ENCODE data around the gene PCDHGA11.

DNA sequence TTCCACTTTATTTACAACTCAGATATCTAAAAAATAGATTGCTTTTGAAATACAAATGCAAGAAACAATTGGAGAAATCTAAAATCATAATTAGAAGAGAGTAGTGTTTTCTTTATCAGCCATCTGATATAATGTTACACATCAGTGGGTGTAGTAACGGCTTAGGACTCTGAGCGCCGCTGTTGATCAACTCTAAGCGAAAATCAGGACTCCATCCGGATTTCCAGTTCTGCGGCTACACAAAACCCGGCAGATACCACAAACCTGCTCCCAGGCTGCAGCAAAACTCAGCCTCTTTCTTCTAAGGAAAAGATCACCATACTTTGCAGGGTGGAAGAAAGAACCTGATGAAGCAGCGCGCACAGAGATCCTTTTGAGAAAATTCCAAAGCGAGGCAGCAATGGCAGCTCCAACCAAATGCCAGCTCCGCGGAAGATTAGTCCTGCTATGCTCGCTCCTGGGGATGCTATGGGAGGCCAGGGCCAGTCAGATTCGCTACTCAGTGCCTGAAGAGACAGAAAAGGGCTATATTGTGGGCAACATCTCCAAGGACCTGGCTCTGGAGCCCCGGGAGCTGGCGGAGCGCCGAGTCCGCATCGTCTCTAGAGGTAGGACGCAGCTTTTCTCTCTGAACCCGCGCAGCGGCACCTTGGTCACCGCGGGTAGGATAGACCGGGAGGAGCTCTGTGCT lies 18.2 kb upstream of the PCDHGA11 start, which contains the start of gene PCDHGA9:
- TF ChIP-seq, protein P1, sequence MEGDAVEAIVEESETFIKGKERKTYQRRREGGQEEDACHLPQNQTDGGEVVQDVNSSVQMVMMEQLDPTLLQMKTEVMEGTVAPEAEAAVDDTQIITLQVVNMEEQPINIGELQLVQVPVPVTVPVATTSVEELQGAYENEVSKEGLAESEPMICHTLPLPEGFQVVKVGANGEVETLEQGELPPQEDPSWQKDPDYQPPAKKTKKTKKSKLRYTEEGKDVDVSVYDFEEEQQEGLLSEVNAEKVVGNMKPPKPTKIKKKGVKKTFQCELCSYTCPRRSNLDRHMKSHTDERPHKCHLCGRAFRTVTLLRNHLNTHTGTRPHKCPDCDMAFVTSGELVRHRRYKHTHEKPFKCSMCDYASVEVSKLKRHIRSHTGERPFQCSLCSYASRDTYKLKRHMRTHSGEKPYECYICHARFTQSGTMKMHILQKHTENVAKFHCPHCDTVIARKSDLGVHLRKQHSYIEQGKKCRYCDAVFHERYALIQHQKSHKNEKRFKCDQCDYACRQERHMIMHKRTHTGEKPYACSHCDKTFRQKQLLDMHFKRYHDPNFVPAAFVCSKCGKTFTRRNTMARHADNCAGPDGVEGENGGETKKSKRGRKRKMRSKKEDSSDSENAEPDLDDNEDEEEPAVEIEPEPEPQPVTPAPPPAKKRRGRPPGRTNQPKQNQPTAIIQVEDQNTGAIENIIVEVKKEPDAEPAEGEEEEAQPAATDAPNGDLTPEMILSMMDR (IDR thresholded peaks at IDR 0.05; ENCODE audit: low read depth, low read length): no peak
- TF ChIP-seq EZH2phosphoT487 (IDR thresholded peaks at IDR 0.05; ENCODE audit: low read depth): no peak
